Peyer's patch (tissue), 4 donors: ENCODE data around the gene SF3A2. TPM values are rescaled to one million over a fixed set of nuclear protein-coding genes. Genes with fewer than 3 reads are reported as not detected.

ENCODE experiments used
- DNase-seq, 3 donors: peaks; one replicate each; pipeline ENCODE4 v3.0.0-alpha.2; 2017 to 2019
- H3K27ac ChIP-seq, 4 donors: fragments of 200-600 bp; sonication (generic); one replicate each; pipeline ENCODE4 v1.5.1; 2016 to 2019
- H3K27me3 ChIP-seq, 2 donors: fragments of 200-600 bp; sonication (generic); one replicate each; pipeline ENCODE4 v1.5.1; 2019
- H3K36me3 ChIP-seq, 3 donors: fragments of 200-600 bp; sonication (generic); one replicate each; pipeline ENCODE4 v1.5.1; 2016 to 2019
- H3K4me1 ChIP-seq, 4 donors: fragments of 200-600 bp; sonication (generic); one replicate each; pipeline ENCODE4 v1.5.1; 2016 to 2019
- H3K4me3 ChIP-seq, 4 donors: fragments of 200-600 bp; sonication (generic); 1 replicate in 3 of 4; 2 replicates in 1 of 4; pipeline ENCODE4 v1.5.1; 2016 to 2019; ENCODE audit warnings: mild to moderate bottlenecking in 1 of 4
- H3K9me3 ChIP-seq, 4 donors: fragments of 200-600 bp; sonication (generic); one replicate each; pipeline ENCODE4 v1.5.1; 2016 to 2019; ENCODE audit warnings: mild to moderate bottlenecking in 1 of 4
- POLR2A ChIP-seq, 2 donors: fragments of 450-650 bp; IDR thresholded peaks; one replicate each; pipeline ENCODE4 v1.5.1; 2017; ENCODE audit warnings: antibody characterized with exemption in 2 of 2, mild to moderate bottlenecking in 2 of 2, moderate library complexity in 2 of 2
- total RNA-seq, 4 donors: library from RNA; depleted of rRNA; stranded (reverse); fragments of >200 nt; gene quantifications; one replicate each; pipeline ENCODE4 v1.1.0, GENCODE V29; 2016
- TF ChIP-seq, protein P1 (sequence below), 6 experiments: fragments of 450-650 bp in 4 of 6; fragments of 200-600 bp in 2 of 6; sonication (generic) in 1 of 6; IDR thresholded peaks; one replicate each; pipeline ENCODE4 v1.5.1; 2017 to 2019; ENCODE audit warnings: antibody characterized with exemption in 6 of 6, mild to moderate bottlenecking in 3 of 6, moderate library complexity in 1 of 6

SF3A2 gene
- total RNA-seq, 4 donors from 2014 or later = 38.7 to 133 (median 72.3) TPM

DNA sequence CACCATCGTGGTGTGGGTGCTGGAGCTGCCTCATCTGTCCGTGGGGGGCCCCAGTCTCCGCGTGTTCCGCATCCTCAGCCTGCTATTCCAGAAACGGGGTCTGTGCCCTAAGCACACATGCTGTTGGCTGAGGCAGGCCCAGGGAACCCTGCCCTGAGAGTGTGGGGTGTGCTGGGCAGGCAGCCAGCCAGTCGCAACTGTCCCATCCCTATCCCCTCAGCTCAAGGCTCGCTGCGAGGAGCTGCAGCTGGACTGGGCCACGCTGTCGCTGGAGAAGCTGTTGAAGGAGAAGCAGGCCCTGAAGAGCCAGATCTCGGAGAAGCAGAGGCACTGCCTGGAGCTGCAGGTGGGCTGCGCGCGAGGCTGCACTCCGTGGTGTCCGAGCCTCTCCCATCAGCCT lies 22.4 kb upstream of the SF3A2 start:
- TF ChIP-seq, protein P1, sequence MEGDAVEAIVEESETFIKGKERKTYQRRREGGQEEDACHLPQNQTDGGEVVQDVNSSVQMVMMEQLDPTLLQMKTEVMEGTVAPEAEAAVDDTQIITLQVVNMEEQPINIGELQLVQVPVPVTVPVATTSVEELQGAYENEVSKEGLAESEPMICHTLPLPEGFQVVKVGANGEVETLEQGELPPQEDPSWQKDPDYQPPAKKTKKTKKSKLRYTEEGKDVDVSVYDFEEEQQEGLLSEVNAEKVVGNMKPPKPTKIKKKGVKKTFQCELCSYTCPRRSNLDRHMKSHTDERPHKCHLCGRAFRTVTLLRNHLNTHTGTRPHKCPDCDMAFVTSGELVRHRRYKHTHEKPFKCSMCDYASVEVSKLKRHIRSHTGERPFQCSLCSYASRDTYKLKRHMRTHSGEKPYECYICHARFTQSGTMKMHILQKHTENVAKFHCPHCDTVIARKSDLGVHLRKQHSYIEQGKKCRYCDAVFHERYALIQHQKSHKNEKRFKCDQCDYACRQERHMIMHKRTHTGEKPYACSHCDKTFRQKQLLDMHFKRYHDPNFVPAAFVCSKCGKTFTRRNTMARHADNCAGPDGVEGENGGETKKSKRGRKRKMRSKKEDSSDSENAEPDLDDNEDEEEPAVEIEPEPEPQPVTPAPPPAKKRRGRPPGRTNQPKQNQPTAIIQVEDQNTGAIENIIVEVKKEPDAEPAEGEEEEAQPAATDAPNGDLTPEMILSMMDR (IDR thresholded peaks at IDR 0.05) = no peak
- TF ChIP-seq POLR2A (IDR thresholded peaks at IDR 0.05) = no peak
- no peaks in the 10 kb centered on the region for H3K27me3 ChIP-seq
- peak overlapping the region; percentile 5 to 97 (median 82) for H3K27ac ChIP-seq
- H3K4me3 ChIP-seq = peak overlapping the region in 1 of 4 donors; percentile 48
- peaks cover 0 to 12% (median 1%) of the 10 kb centered on the region in 4 donors for H3K4me1 ChIP-seq
- H3K9me3 ChIP-seq = no peaks in the 10 kb centered on the region
- peaks cover 0 to 87% (median 0%) of the 10 kb centered on the region in 3 donors for H3K36me3 ChIP-seq
- DNase-seq = no peak

DNA sequence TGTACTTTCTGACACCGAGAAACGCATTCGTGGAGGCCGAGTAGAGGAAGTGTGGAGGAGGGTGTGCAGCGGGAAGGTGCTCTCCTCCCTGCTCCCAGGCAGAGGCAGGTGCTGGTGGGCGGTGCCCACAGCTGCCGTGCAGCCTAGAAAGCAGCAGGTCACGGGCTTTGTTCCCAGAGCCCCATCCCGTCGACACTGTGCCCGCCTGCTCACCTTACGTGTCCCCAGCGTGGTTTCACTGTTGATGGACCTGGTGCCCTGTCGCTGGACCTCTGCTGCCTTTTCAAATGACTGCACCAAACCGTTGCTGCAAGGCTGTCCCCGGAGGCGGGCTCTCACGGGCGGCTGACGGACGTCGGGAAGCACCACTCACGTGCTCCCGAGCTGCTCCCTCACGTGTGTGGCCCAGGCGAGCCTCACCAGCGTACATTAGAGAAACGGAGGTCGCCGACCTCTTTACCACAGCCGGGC lies 21.3 kb upstream of the SF3A2 start:
- H3K9me3 ChIP-seq = no peaks in the 10 kb centered on the region
- peak overlapping the region in 1 of 4 donors; percentile 9 for H3K4me3 ChIP-seq
- no peak for TF ChIP-seq POLR2A (IDR thresholded peaks at IDR 0.05)
- TF ChIP-seq, protein P1 (IDR thresholded peaks at IDR 0.05) = no peak
- peak overlapping the region in 1 of 4 donors; percentile 19 for H3K27ac ChIP-seq
- no peak for DNase-seq
- peaks cover 0 to 87% (median 0%) of the 10 kb centered on the region in 3 donors for H3K36me3 ChIP-seq
- peaks cover 0 to 12% (median 1%) of the 10 kb centered on the region in 4 donors for H3K4me1 ChIP-seq
- no peaks in the 10 kb centered on the region for H3K27me3 ChIP-seq

DNA sequence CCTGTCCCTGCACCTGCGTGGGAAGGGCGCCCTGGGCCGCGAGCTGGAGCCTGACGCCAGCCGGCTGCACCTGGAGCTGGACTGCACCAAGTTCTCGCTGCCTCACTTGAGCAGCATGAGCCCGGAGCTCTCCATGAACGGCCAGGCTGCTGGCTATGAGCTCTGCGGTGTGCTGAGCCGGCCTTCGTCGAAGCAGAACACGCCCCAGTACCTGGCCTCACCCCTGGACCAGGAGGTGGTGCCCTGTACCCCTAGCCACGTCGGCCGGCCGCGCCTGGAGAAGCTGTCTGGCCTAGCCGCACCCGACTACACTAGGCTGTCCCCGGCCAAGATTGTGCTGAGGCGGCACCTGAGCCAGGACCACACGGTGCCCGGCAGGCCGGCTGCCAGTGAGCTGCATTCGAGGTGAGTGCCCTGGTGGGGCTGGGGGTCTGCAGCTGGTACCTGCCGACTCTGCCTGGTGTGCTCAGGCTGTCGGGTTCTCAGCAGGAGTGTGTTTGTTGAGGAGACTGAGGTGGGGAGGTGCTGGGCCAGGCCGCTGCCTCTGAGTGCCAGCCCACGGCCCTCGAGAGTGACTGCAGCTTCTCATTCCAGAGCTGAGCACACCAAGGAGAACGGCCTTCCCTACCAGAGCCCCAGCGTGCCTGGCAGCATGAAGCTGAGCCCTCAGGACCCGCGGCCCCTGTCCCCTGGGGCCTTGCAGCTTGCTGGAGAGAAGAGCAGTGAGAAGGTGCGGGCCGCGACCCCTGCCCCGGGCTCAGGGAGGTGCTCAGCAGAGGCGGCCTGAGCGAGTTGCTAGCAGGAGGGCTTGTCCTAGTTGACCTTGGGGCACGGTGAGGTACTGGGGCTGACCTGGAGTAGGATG lies 20.0 kb upstream of the SF3A2 start:
- Histone ChIP-seq H3K27me3 (no peaks in the 10 kb centered on the region), H3K36me3 (peaks cover 0 to 87% (median 0%) of the 10 kb centered on the region in 3 donors), H3K4me3 (no peak overlapping the region), H3K4me1 (peaks cover 0 to 12% (median 1%) of the 10 kb centered on the region in 4 donors), H3K9me3 (no peaks in the 10 kb centered on the region), H3K27ac (peak overlapping the region in 1 of 4 donors; percentile 44)
- DNase-seq = no peak
- TF ChIP-seq POLR2A (IDR thresholded peaks at IDR 0.05) = no peak
- TF ChIP-seq, protein P1 (IDR thresholded peaks at IDR 0.05) = no peak

DNA sequence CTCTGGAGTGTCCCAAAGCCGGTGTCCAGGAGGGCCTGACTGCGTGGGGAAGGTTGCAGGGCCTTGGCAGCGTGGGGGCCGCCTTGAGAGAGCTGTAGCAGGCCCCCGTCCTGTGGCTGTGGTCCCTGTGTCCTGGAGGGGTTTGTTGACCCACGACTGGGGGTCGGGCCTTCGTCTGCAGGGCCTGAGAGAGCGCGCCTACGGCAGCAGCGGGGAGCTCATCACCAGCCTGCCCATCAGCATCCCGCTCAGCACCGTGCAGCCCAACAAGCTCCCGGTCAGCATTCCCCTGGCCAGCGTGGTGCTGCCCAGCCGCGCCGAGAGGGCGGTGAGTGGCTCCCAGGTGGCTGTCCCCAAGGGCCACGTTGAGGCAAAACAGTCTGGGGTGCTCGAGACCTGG lies 19.0 kb upstream of the SF3A2 start:
- Histone ChIP-seq H3K27me3 (no peaks in the 10 kb centered on the region), H3K36me3 (peaks cover 0 to 91% (median 0%) of the 10 kb centered on the region in 3 donors), H3K4me1 (peaks cover 0 to 12% (median 1%) of the 10 kb centered on the region in 4 donors), H3K4me3 (no peak overlapping the region), H3K27ac (no peak overlapping the region), H3K9me3 (no peaks in the 10 kb centered on the region)
- TF ChIP-seq, protein P1 (IDR thresholded peaks at IDR 0.05) = no peak
- no peak for TF ChIP-seq POLR2A (IDR thresholded peaks at IDR 0.05)
- no peak for DNase-seq

DNA sequence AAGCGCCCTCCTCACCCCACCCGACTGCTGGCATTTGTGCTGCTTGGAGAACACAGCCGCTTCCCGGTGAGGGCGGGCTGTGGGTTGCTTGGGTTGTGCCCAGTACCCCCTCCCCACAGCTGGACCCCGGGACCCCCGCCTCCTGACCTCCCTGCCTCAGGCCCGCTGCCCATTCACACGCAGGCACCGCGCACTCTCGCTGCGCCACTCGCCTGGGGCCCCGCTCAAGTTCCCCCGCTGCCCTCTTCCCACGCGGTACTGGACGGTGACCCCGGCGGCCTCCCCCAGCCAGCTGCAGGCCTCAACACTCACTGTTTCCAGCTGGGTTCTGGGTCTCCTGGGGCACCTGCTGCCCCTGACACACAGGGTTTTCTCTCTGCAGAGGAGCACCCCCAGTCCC lies 16.9 kb upstream of the SF3A2 start:
- H3K36me3 ChIP-seq = peaks cover 0 to 98% (median 0%) of the 10 kb centered on the region in 3 donors
- TF ChIP-seq, protein P1 (IDR thresholded peaks at IDR 0.05) = no peak
- TF ChIP-seq POLR2A (IDR thresholded peaks at IDR 0.05) = no peak
- H3K9me3 ChIP-seq = no peaks in the 10 kb centered on the region
- no peak for DNase-seq
- no peak overlapping the region for H3K27ac ChIP-seq
- H3K4me1 ChIP-seq = peaks cover 0 to 4% (median 0%) of the 10 kb centered on the region in 4 donors
- H3K4me3 ChIP-seq = no peak overlapping the region
- H3K27me3 ChIP-seq = no peaks in the 10 kb centered on the region
